ENCODE results near the gene COMMD9.

- TF ChIP-seq POLR2A (IDR thresholded peaks at IDR 0.05) (no peak), CTCF (IDR thresholded peaks at IDR 0.05) (no peak)
Observed at GRCh38 chr11:36280531-36280930, 8.7 kb downstream of the COMMD9 start.

Data from testis (tissue), 2 donors.